HG02852 (cell line): ENCODE results near the gene LST1.
"Not testable (repeated sequence)": the region's sequence is repeated elsewhere in the genome, so short reads cannot be mapped to it uniquely, and the experiment has no call there.

Experiments used
- ATAC-seq: cut with Tn5 transposase; IDR thresholded peaks from one replicate; pipeline ENCODE4 v1.9.1; 2021; ENCODE audit warnings: mild to moderate bottlenecking, moderate library complexity; ENCODE audit not compliant: unreplicated experiment

LST1 gene

GRCh38 chr6:31580438-31580740 lies 5.7 kb upstream of the LST1 start:
- no peak for ATAC-seq

- peak; percentile 49 for ATAC-seq
Measured at GRCh38 chr6:31580807-31581433, 5.2 kb upstream of the LST1 start.

GRCh38 chr6:31581434-31582229 lies 4.4 kb upstream of the LST1 start:
- ATAC-seq: no peak

GRCh38 chr6:31582230-31582643 lies 3.8 kb upstream of the LST1 start, which contains the start of gene LTB:
LTB (minus strand) TSS chr6:31582424; CDS start chr6:31582417, 7 bp downstream.
- no peak for ATAC-seq

- ATAC-seq: no peak
Measured at GRCh38 chr6:31585491-31585890, 586 bp upstream of the LST1 start.

GRCh38 chr6:31586599-31587281 lies 663 bp downstream of the LST1 start:
- ATAC-seq: no peak

- ATAC-seq: no peak
Measured at GRCh38 chr6:31587791-31588777, 2.0 kb downstream of the LST1 start.

GRCh38 chr6:31588871-31589650 lies 3.0 kb downstream of the LST1 start:
- no peak for ATAC-seq

GRCh38 chr6:31590691-31591090 lies 4.6 kb downstream of the LST1 start:
- ATAC-seq: not testable (repeated sequence)

GRCh38 chr6:31592396-31592771 lies 6.3 kb downstream of the LST1 start:
- no peak for ATAC-seq

GRCh38 chr6:31597006-31597405 lies 10.9 kb downstream of the LST1 start:
- ATAC-seq: no peak

- no peak for ATAC-seq
Measured at GRCh38 chr6:31607317-31607716, 21.2 kb downstream of the LST1 start.

- ATAC-seq: no peak
Measured at GRCh38 chr6:31609519-31610406, 23.7 kb downstream of the LST1 start.

GRCh38 chr6:31610968-31611367 lies 24.9 kb downstream of the LST1 start:
- ATAC-seq: no peak

GRCh38 chr6:31614075-31614619 lies 28.1 kb downstream of the LST1 start:
- no peak for ATAC-seq

GRCh38 chr6:31614684-31615578 lies 28.9 kb downstream of the LST1 start, which contains the start of gene AIF1:
AIF1 (plus strand) TSS chr6:31615234; CDS start chr6:31615330, 96 bp downstream.
- no peak for ATAC-seq

GRCh38 chr6:31615748-31616147 lies 29.7 kb downstream of the LST1 start:
- ATAC-seq: no peak

GRCh38 chr6:31617010-31617409 lies 30.9 kb downstream of the LST1 start:
- no peak for ATAC-seq
